ENCODE measurements around the gene GPR162.

DNA sequence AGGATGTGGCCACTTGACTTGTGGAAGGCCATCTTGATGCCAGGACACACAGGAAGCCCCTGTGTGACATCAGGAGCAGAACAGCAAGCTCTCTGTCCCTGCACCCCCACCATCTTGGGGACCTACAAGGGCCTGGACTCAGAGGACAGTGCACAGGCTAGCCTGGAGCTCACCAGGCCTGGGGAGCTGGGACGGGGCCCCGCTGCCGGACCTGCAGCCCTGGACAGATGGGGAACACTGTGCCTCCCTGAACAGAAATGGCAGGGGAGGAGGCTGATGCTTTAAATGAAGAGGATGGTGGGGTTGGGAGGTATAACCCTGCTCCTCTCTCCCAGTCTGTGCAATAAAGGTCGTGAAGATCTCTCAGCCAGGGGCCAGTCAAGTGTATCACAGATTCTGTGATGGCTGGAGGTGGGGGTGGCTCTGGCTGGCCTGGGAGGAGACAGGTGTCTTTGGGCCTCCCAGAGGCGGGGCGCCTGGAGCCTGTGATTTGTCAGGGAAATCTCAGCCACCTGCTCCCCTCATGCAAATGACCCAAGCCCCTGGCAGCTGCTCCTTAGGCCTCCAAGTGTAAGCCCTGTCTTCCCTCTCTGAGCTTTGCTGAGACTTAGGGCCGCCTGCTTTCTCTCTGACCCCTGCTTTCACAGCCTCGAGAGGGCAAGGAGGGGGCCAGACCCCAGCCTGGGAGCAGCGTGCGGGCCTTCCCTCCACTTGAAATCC, 18.0 kb downstream of the GPR162 start:
- TF ChIP-seq, protein P1, sequence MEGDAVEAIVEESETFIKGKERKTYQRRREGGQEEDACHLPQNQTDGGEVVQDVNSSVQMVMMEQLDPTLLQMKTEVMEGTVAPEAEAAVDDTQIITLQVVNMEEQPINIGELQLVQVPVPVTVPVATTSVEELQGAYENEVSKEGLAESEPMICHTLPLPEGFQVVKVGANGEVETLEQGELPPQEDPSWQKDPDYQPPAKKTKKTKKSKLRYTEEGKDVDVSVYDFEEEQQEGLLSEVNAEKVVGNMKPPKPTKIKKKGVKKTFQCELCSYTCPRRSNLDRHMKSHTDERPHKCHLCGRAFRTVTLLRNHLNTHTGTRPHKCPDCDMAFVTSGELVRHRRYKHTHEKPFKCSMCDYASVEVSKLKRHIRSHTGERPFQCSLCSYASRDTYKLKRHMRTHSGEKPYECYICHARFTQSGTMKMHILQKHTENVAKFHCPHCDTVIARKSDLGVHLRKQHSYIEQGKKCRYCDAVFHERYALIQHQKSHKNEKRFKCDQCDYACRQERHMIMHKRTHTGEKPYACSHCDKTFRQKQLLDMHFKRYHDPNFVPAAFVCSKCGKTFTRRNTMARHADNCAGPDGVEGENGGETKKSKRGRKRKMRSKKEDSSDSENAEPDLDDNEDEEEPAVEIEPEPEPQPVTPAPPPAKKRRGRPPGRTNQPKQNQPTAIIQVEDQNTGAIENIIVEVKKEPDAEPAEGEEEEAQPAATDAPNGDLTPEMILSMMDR (IDR thresholded peaks at IDR 0.05), result no peak
- TF ChIP-seq POLR2A (IDR thresholded peaks at IDR 0.05), result no peak
